ENCODE results near the gene MZF1. TPM values are rescaled to one million over a fixed set of nuclear protein-coding genes. Genes with fewer than 3 reads are reported as not detected.
"Not testable (repeated sequence)": the region's sequence is repeated elsewhere in the genome, so short reads cannot be mapped to it uniquely, and the experiment has no call there.

MZF1 gene
- total RNA-seq, 2 experiments from 2014 or later, result 21.0 to 21.1 TPM

- no peak overlapping the region for H3K27ac ChIP-seq (ENCODE audit: low read depth in 1 of 2, low read length in 2 of 2)
These were observed 5.1 kb upstream of the MZF1 start for GRCh38 chr19:58578012-58578925.

GRCh38 chr19:58577581-58577980 is 4.4 kb upstream of the MZF1 start:
- not testable (repeated sequence) for H3K4me3 ChIP-seq (ENCODE audit: low read length); DNase-seq; H3K9me3 ChIP-seq (ENCODE audit: control insufficient read depth in 1 of 2, insufficient read depth in 1 of 2, low read length in 2 of 2); H3K9me3 Mint-ChIP-seq; H3K27me3 Mint-ChIP-seq; H3K27ac Mint-ChIP-seq; H3K27me3 ChIP-seq (ENCODE audit: control insufficient read depth in 1 of 2, insufficient read depth in 2 of 2, low read length in 2 of 2); ATAC-seq (ENCODE audit: poor library complexity); H3K27ac ChIP-seq (ENCODE audit: low read depth in 1 of 2, low read length in 2 of 2)
- ChIA-PET POLR2A (interaction anchor here (1.5 to 3.1 kb wide), 2 partner anchors 57 to 64 kb away, joined by 4 to 7 read pairs; no protein-coding TSS in a partner anchor), CTCF (interaction anchor here (2.0 kb wide), 1 partner anchor 58 kb away, joined by 8 read pairs; the partner anchor contains the start of gene ZBTB45)
- Histone ChIP-seq H3K36me3 (ENCODE audit: insufficient read depth, low read length) (peaks cover 14% of the 10 kb centered on the region), H3K4me1 (ENCODE audit: insufficient read depth, low read length) (peaks cover 42% of the 10 kb centered on the region)
- intact Hi-C loops (cut with DNase I, micrococcal nuclease), result loop anchor here in 1 of 2 experiments (2.0 kb wide), 1 partner anchor 59 kb away; the partner anchor contains the start of gene ZBTB45
- Mint-ChIP-seq H3K4me1 (ENCODE audit: low read depth) (peaks cover 50% of the 10 kb centered on the region), H3K4me3 (peak overlapping the region; percentile 8), H3K36me3 (ENCODE audit: low read depth) (peaks cover 21% of the 10 kb centered on the region)

More at GRCh38 chr19:58578012-58578925, 5.1 kb upstream of the MZF1 start:
- H3K4me3 Mint-ChIP-seq, result peak overlapping the region; percentile 34
- H3K4me1 Mint-ChIP-seq (ENCODE audit: low read depth), result peaks cover 45% of the 10 kb centered on the region
- intact Hi-C loops (cut with DNase I, micrococcal nuclease), result no loop called here
- no peaks in the 10 kb centered on the region for H3K9me3 ChIP-seq (ENCODE audit: control insufficient read depth in 1 of 2, insufficient read depth in 1 of 2, low read length in 2 of 2)
- H3K36me3 ChIP-seq (ENCODE audit: insufficient read depth, low read length), result peaks cover 19% of the 10 kb centered on the region
- H3K4me3 ChIP-seq (ENCODE audit: low read length), result no peak overlapping the region
- ChIA-PET POLR2A (interaction anchor here (1.5 to 3.1 kb wide), 2 partner anchors 58 to 64 kb away, joined by 4 to 7 read pairs; no protein-coding TSS in a partner anchor), CTCF (interaction anchor here (2.0 kb wide), 1 partner anchor 59 kb away, joined by 8 read pairs; the partner anchor contains the start of gene ZBTB45)
- H3K9me3 Mint-ChIP-seq, result no peaks in the 10 kb centered on the region
- no peak overlapping the region for H3K27ac Mint-ChIP-seq
- peaks cover 35% of the 10 kb centered on the region for H3K4me1 ChIP-seq (ENCODE audit: insufficient read depth, low read length)
- DNase-seq (peak in 1 of 14 experiments; percentile 22), ATAC-seq (ENCODE audit: poor library complexity) (no peak)
- TF ChIP-seq CTCF (IDR thresholded peaks at IDR 0.05), result no peak
- H3K27me3 Mint-ChIP-seq, result no peaks in the 10 kb centered on the region
- peaks cover 24% of the 10 kb centered on the region for H3K36me3 Mint-ChIP-seq (ENCODE audit: low read depth)
- H3K27me3 ChIP-seq (ENCODE audit: control insufficient read depth in 1 of 2, insufficient read depth in 2 of 2, low read length in 2 of 2), result no peaks in the 10 kb centered on the region

GRCh38 chr19:58575183-58576041 is 2.3 kb upstream of the MZF1 start:
- Histone ChIP-seq H3K36me3 (ENCODE audit: insufficient read depth, low read length) (peaks cover 10% of the 10 kb centered on the region), H3K27ac (ENCODE audit: low read depth in 1 of 2, low read length in 2 of 2) (peak overlapping the region; percentile 91 to 98), H3K9me3 (ENCODE audit: control insufficient read depth in 1 of 2, insufficient read depth in 1 of 2, low read length in 2 of 2) (no peaks in the 10 kb centered on the region), H3K4me3 (ENCODE audit: low read length) (peak overlapping the region; percentile 91), H3K4me1 (ENCODE audit: insufficient read depth, low read length) (peaks cover 49% of the 10 kb centered on the region), H3K27me3 (ENCODE audit: control insufficient read depth in 1 of 2, insufficient read depth in 2 of 2, low read length in 2 of 2) (no peaks in the 10 kb centered on the region)
- no peak for TF ChIP-seq CTCF (IDR thresholded peaks at IDR 0.05)
- peak; percentile 23 for ATAC-seq (ENCODE audit: poor library complexity)
- CTCF ChIA-PET, result interaction anchor here (1.0 to 2.2 kb wide), 3 partner anchors 31 to 62 kb away, joined by 3 to 22 read pairs (median 15); partner anchors contain the start of genes TRIM28 and ZBTB45
- peaks cover 53% of the 10 kb centered on the region for H3K4me1 Mint-ChIP-seq (ENCODE audit: low read depth)
- peak; percentile 47 to 92 (median 66) for DNase-seq
- peak overlapping the region; percentile 96 for H3K27ac Mint-ChIP-seq
- peak overlapping the region; percentile 89 for H3K4me3 Mint-ChIP-seq
- H3K36me3 Mint-ChIP-seq (ENCODE audit: low read depth), result peaks cover 13% of the 10 kb centered on the region
- intact Hi-C loops (cut with DNase I, micrococcal nuclease), result loop anchor here (2.0 kb wide), 2 partner anchors 57 to 61 kb away; partner anchors contain the start of gene ZBTB45 (in 1 of the 2)
- POLR2A ChIA-PET, result interaction anchor here (0.7 to 2.0 kb wide), 9 partner anchors 13 to 271 kb away, joined by 3 to 27 read pairs (median 8); partner anchors contain the start of genes CHMP2A, ERVK3-1, TRIM28 and ZBTB45
- H3K9me3 Mint-ChIP-seq, result no peaks in the 10 kb centered on the region
- H3K27me3 Mint-ChIP-seq, result no peaks in the 10 kb centered on the region
